Thyroid gland (tissue), 4 donors: ENCODE results near the gene PSMC5.

Experiments
- POLR2A ChIP-seq, 2 donors: fragments of 450-650 bp; IDR thresholded peaks; one replicate each; pipeline ENCODE4 v1.6.1; 2017; ENCODE audit warnings: antibody characterized with exemption in 2 of 2, mild to moderate bottlenecking in 2 of 2, moderate library complexity in 1 of 2
- TF ChIP-seq, protein P1 (sequence below), 6 experiments: fragments of 200-600 bp in 3 of 6; fragments of 450-650 bp in 3 of 6; sonication (generic) in 3 of 6; IDR thresholded peaks; one replicate each; pipeline ENCODE4 v1.5.1; 2016 to 2019; ENCODE audit warnings: antibody characterized with exemption in 6 of 6, mild to moderate bottlenecking in 2 of 6, inconsistent platforms in 1 of 6, moderate library complexity in 1 of 6

DNA sequence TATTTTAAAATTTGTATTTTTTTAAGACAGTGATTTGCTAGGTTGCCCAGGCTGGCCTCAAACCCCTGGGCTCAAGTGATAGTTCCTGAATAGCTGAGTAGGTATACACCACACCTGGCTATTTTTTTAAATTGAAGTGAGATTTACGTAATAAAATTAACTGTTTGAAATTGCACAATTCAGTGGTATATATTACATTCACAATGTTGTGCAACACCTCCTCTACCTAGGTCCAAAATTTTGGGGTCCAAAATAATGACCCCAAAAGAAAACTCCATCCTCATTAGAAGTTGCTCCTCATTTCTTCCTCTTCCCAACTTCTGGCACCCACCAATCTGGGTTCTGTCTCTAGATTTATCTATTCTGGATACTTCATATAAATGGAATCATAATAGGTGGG is 18.3 kb downstream of the PSMC5 start:
- TF ChIP-seq POLR2A (IDR thresholded peaks at IDR 0.05), result no peak
- TF ChIP-seq, protein P1, sequence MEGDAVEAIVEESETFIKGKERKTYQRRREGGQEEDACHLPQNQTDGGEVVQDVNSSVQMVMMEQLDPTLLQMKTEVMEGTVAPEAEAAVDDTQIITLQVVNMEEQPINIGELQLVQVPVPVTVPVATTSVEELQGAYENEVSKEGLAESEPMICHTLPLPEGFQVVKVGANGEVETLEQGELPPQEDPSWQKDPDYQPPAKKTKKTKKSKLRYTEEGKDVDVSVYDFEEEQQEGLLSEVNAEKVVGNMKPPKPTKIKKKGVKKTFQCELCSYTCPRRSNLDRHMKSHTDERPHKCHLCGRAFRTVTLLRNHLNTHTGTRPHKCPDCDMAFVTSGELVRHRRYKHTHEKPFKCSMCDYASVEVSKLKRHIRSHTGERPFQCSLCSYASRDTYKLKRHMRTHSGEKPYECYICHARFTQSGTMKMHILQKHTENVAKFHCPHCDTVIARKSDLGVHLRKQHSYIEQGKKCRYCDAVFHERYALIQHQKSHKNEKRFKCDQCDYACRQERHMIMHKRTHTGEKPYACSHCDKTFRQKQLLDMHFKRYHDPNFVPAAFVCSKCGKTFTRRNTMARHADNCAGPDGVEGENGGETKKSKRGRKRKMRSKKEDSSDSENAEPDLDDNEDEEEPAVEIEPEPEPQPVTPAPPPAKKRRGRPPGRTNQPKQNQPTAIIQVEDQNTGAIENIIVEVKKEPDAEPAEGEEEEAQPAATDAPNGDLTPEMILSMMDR (IDR thresholded peaks at IDR 0.05), result no peak
